H1 (cell line): Measurements from ENCODE around the gene ADCY7. TPM values are rescaled to one million over a fixed set of nuclear protein-coding genes. Genes with fewer than 3 reads are reported as not detected.

Experiments used
- CTCF ChIA-PET: fragments of 300-600 bp; sonication (Branson Sonifier 250); formaldehyde crosslinking; loops from one replicate; lab custom pipeline; 2021; ENCODE audit not compliant: partially characterized antibody; lab: Charles Lee
- POLR2A ChIA-PET: fragments of 300-600 bp; sonication (Branson Sonifier 250); formaldehyde crosslinking; loops from one replicate; lab custom pipeline; 2021; ENCODE audit warnings: inconsistent platforms; ENCODE audit not compliant: partially characterized antibody; lab: Charles Lee
- DNase-seq, 2 experiments: peaks; one replicate each; pipeline versions ENCODE4 v3.0.0 to v3.0.0-alpha.2; 2010 to 2022; ENCODE audit warnings: low spot score in 2 of 2, low read depth in 1 of 2, mixed read lengths in 1 of 2
- FAIRE-seq: peaks from 2 replicates; lab custom pipeline; 2011; peaks lifted over from hg19 to GRCh38; lab: Jason Lieb, UNC
- H2AFZ ChIP-seq: 2 replicates; pipeline ENCODE4 v1.8.1; 2012; ENCODE audit warnings: low read length, inconsistent platforms
- H2AK5ac ChIP-seq: 2 replicates; pipeline ENCODE4 v1.6.1; 2013; ENCODE audit warnings: low read depth, low read length
- H2BK120ac ChIP-seq: replicated peaks from 2 replicates; pipeline ENCODE3; 2013; ENCODE audit warnings: low read depth, low read length, inconsistent platforms
- H2BK12ac ChIP-seq: 2 replicates; pipeline ENCODE4 v1.6.1; 2013; ENCODE audit warnings: low read depth, low read length
- H2BK15ac ChIP-seq: 2 replicates; pipeline ENCODE4 v1.6.1; 2013; ENCODE audit warnings: low read length
- H2BK20ac ChIP-seq: 2 replicates; pipeline ENCODE4 v1.6.1; 2013; ENCODE audit warnings: low read length
- H2BK5ac ChIP-seq: 2 replicates; pipeline ENCODE4 v1.6.1; 2013; ENCODE audit warnings: low read depth, low read length
- H3K14ac ChIP-seq: 2 replicates; pipeline ENCODE4 v1.6.1; 2013; ENCODE audit warnings: inconsistent platforms; ENCODE audit not compliant: insufficient read length
- H3K18ac ChIP-seq: 2 replicates; pipeline ENCODE4 v1.6.1; 2013; ENCODE audit warnings: low read length; ENCODE audit errors: extremely low read depth
- H3K23ac ChIP-seq: 2 replicates; pipeline ENCODE4 v1.6.1; 2013; ENCODE audit warnings: inconsistent platforms; ENCODE audit not compliant: insufficient read length
- H3K23me2 ChIP-seq: 2 replicates; pipeline ENCODE4 v1.6.1; 2013; ENCODE audit warnings: low read depth, low read length
- H3K27ac ChIP-seq: 2 replicates; pipeline ENCODE4 v1.6.1; 2011; ENCODE audit warnings: low read depth, low read length, inconsistent platforms
- H3K27me3 ChIP-seq, 4 experiments: replicated peaks in 1 of 4; 1 replicate in 1 of 4; 2 replicates in 3 of 4; pipeline versions ENCODE4 v1.6.1 to v1.8.1; 2011 to 2013; ENCODE audit warnings: low read length in 3 of 4, mild to moderate bottlenecking in 3 of 4, inconsistent platforms in 2 of 4, mixed read lengths in 2 of 4, moderate library complexity in 1 of 4; ENCODE audit not compliant: control insufficient read depth in 3 of 4, insufficient read depth in 3 of 4; ENCODE audit errors: extremely low read depth in 1 of 4
- H3K36me3 ChIP-seq, 4 experiments: 2 replicates each; pipeline versions ENCODE4 v1.6.1 to v1.8.1; 2011 to 2013; ENCODE audit warnings: mild to moderate bottlenecking in 4 of 4, low read length in 3 of 4, moderate library complexity in 2 of 4, control low read depth in 1 of 4, inconsistent platforms in 1 of 4; ENCODE audit not compliant: insufficient read depth in 4 of 4, control insufficient read depth in 2 of 4
- H3K4ac ChIP-seq: replicated peaks from 2 replicates; pipeline ENCODE3; 2013; ENCODE audit warnings: low read length, low read depth, mixed read lengths, inconsistent platforms; ENCODE audit not compliant: insufficient read length
- H3K4me1 ChIP-seq, 4 experiments: replicated peaks in 1 of 4; 1 replicate in 1 of 4; 2 replicates in 3 of 4; pipeline versions ENCODE4 v1.6.1 to v1.8.1; 2011 to 2013; ENCODE audit warnings: low read length in 3 of 4, inconsistent platforms in 2 of 4, mixed read lengths in 1 of 4; ENCODE audit not compliant: insufficient read depth in 4 of 4, control insufficient read depth in 3 of 4
- H3K4me2 ChIP-seq, 2 experiments: 2 replicates each; pipeline versions ENCODE4 v1.6.1 to v1.8.1; 2011 to 2013; ENCODE audit warnings: low read depth in 2 of 2, low read length in 2 of 2, control low read depth in 1 of 2, inconsistent platforms in 1 of 2, mild to moderate bottlenecking in 1 of 2; ENCODE audit not compliant: insufficient read depth in 1 of 2
- H3K4me3 ChIP-seq, 4 experiments: fragments of 200-600, 300-600 bp in 1 of 4; sonication (generic), shearing (Covaris generic), sonication (Bioruptor Twin) in 1 of 4; 2 replicates each; pipeline versions ENCODE4 v1.5.1 to v1.8.1; 2011 to 2016; ENCODE audit warnings: low read length in 4 of 4, low read depth in 3 of 4, control low read depth in 2 of 4, inconsistent platforms in 2 of 4, mild to moderate bottlenecking in 2 of 4, mixed read lengths in 1 of 4, moderate library complexity in 1 of 4; ENCODE audit not compliant: insufficient read depth in 2 of 4; ENCODE audit errors: extremely low read depth in 1 of 4
- H3K56ac ChIP-seq: replicated peaks from 2 replicates; pipeline ENCODE3; 2013; ENCODE audit warnings: low read depth, mild to moderate bottlenecking, mixed read lengths, low read length, inconsistent platforms; ENCODE audit not compliant: insufficient read length
- H3K79me1 ChIP-seq: 2 replicates; pipeline ENCODE4 v1.6.1; 2013; ENCODE audit warnings: low read depth, low read length, control low read depth
- H3K79me2 ChIP-seq, 2 experiments: 2 replicates each; pipeline versions ENCODE4 v1.6.1 to v1.8.1; 2012 to 2013; ENCODE audit warnings: low read length in 2 of 2, mild to moderate bottlenecking in 2 of 2, inconsistent platforms in 1 of 2; ENCODE audit not compliant: insufficient read depth in 2 of 2, control insufficient read depth in 1 of 2
- H3K9ac ChIP-seq, 4 experiments: replicated peaks in 1 of 4; 1 replicate in 1 of 4; 2 replicates in 3 of 4; pipeline versions ENCODE4 v1.6.1 to v1.8.1; 2011 to 2013; ENCODE audit warnings: low read depth in 3 of 4, low read length in 3 of 4, control low read depth in 2 of 4, mild to moderate bottlenecking in 2 of 4, moderate library complexity in 2 of 4, inconsistent platforms in 1 of 4; ENCODE audit errors: extremely low read depth in 1 of 4
- H3K9me3 ChIP-seq, 2 experiments: 2 replicates each; pipeline versions ENCODE4 v1.6.1 to v1.8.1; 2012 to 2013; ENCODE audit warnings: mild to moderate bottlenecking in 2 of 2, moderate library complexity in 2 of 2, control low read depth in 1 of 2, inconsistent platforms in 1 of 2, low read depth in 1 of 2, low read length in 1 of 2, mixed read lengths in 1 of 2; ENCODE audit not compliant: insufficient read depth in 2 of 2
- H4K20me1 ChIP-seq, 2 experiments: replicated peaks in 1 of 2; 2 replicates each; pipeline versions ENCODE3 to v1.8.1; 2011 to 2013; ENCODE audit warnings: inconsistent platforms in 2 of 2, low read length in 2 of 2, mild to moderate bottlenecking in 1 of 2; ENCODE audit not compliant: insufficient read depth in 2 of 2, control insufficient read depth in 1 of 2
- H4K5ac ChIP-seq: 2 replicates; pipeline ENCODE4 v1.6.1; 2013; ENCODE audit warnings: low read length, low read depth, mixed read lengths, inconsistent platforms; ENCODE audit not compliant: insufficient read length
- H4K8ac ChIP-seq: 2 replicates; pipeline ENCODE4 v1.8.0; 2013; ENCODE audit warnings: mild to moderate bottlenecking, moderate library complexity, low read length, inconsistent platforms; ENCODE audit not compliant: insufficient read depth; ENCODE audit errors: extremely low read depth
- H4K91ac ChIP-seq: replicated peaks from 2 replicates; pipeline ENCODE3; 2013; ENCODE audit warnings: low read length, mixed read lengths, inconsistent platforms; ENCODE audit not compliant: insufficient read length
- ASH2L ChIP-seq: fragments of 200-600, 300-600 bp; sonication (generic); IDR thresholded peaks from one replicate; pipeline ENCODE4 v1.7.1; 2017; ENCODE audit warnings: low read length
- GABPA ChIP-seq: IDR thresholded peaks from 2 replicates; pipeline ENCODE4 v1.6.1; 2011; ENCODE audit warnings: mild to moderate bottlenecking, low read length, moderate library complexity, borderline replicate concordance; ENCODE audit not compliant: insufficient read depth
- JUN ChIP-seq: IDR thresholded peaks from 2 replicates; pipeline ENCODE4 v1.6.1; 2011; ENCODE audit warnings: low read depth, mild to moderate bottlenecking, improper control_type of control experiment, low read length
- KDM4A ChIP-seq: IDR thresholded peaks from one replicate; pipeline ENCODE4 v1.7.1; 2012; ENCODE audit warnings: low read depth, mild to moderate bottlenecking, moderate library complexity, low read length, inconsistent platforms; ENCODE audit not compliant: severe bottlenecking
- NANOG ChIP-seq: IDR thresholded peaks from 2 replicates; pipeline ENCODE4 v1.6.1; 2011; ENCODE audit warnings: low read length, low read depth, mild to moderate bottlenecking, inconsistent platforms; ENCODE audit not compliant: insufficient read depth, poor library complexity, severe bottlenecking
- NRF1 ChIP-seq: IDR thresholded peaks from 2 replicates; pipeline ENCODE4 v1.6.1; 2011; ENCODE audit warnings: mild to moderate bottlenecking, low read depth, low read length, improper control_type of control experiment
- RBBP5 ChIP-seq: IDR thresholded peaks from 2 replicates; pipeline ENCODE4 v1.7.1; 2012; ENCODE audit warnings: low read depth, mild to moderate bottlenecking, inconsistent platforms, low read length, moderate library complexity, borderline replicate concordance
- SAP30 ChIP-seq: fragments of 300-600 bp; sonication (generic); IDR thresholded peaks from 2 replicates; pipeline ENCODE4 v1.7.1; 2012; ENCODE audit warnings: low read length, moderate library complexity, mild to moderate bottlenecking, inconsistent platforms; ENCODE audit not compliant: insufficient read depth, insufficient replicate concordance
- SP1 ChIP-seq: IDR thresholded peaks from 2 replicates; pipeline ENCODE4 v1.6.1; 2011; ENCODE audit warnings: low read depth, low read length
- SRF ChIP-seq: IDR thresholded peaks from 2 replicates; pipeline ENCODE4 v1.6.1; 2011; ENCODE audit warnings: mild to moderate bottlenecking, low read depth, low read length, moderate library complexity
- SUZ12 ChIP-seq: fragments of 200-600 bp; sonication (generic); IDR thresholded peaks from 2 replicates; pipeline ENCODE4 v1.6.1; 2012; ENCODE audit warnings: mild to moderate bottlenecking, inconsistent platforms, low read length, moderate library complexity, mixed read lengths
- WGBS, 2 experiments: shearing (Covaris generic) in 1 of 2; methylation state at CpG; one replicate each; pipeline versions ENCODE4 v1.1.6 to v1.1.7; 2013 to 2015; ENCODE audit warnings: low lambda C conversion rate in 2 of 2, mixed read lengths in 2 of 2, inconsistent platforms in 1 of 2, low coverage in 1 of 2, missing lambda C conversion rate in 1 of 2; ENCODE audit not compliant: insufficient replicate concordance in 2 of 2, insufficient coverage in 1 of 2, insufficient read length in 1 of 2; ENCODE audit errors: extremely low coverage in 1 of 2, missing lambda C conversion rate in 1 of 2; 5-methylcytosine and 5-hydroxymethylcytosine counted together
- polyA plus RNA-seq, 7 experiments: library from polyadenylated mRNA; depleted of rRNA in 3 of 7; stranded (reverse) in 5 of 7; unstranded in 2 of 7; fragments of >200 nt in 5 of 7; fragments of 200-250 nt in 2 of 7; gene quantifications; 1 replicate in 5 of 7; 2 replicates in 1 of 7; 4 replicates in 1 of 7; pipeline versions ENCODE4 v1.2.1 to v1.2.3, GENCODE V29; 2011 to 2013; ENCODE audit warnings: missing spikeins in 2 of 7, mixed read lengths in 2 of 7
- total RNA-seq: library from RNA; stranded (reverse); fragmentation: NEBNext Ultra II Directional; extraction: Animal tissue kit (Norgen Biotek cat#: 25700); gene quantifications from 2 replicates; pipeline ENCODE4 v1.2.1, GENCODE V29; 2021

ADCY7 gene
- total and polyA plus RNA-seq, 2 of the 8 experiments (the other 6 are each of a cell fraction or from before 2014, with no cell fraction given) = 2.4 to 5.1 TPM

DNA sequence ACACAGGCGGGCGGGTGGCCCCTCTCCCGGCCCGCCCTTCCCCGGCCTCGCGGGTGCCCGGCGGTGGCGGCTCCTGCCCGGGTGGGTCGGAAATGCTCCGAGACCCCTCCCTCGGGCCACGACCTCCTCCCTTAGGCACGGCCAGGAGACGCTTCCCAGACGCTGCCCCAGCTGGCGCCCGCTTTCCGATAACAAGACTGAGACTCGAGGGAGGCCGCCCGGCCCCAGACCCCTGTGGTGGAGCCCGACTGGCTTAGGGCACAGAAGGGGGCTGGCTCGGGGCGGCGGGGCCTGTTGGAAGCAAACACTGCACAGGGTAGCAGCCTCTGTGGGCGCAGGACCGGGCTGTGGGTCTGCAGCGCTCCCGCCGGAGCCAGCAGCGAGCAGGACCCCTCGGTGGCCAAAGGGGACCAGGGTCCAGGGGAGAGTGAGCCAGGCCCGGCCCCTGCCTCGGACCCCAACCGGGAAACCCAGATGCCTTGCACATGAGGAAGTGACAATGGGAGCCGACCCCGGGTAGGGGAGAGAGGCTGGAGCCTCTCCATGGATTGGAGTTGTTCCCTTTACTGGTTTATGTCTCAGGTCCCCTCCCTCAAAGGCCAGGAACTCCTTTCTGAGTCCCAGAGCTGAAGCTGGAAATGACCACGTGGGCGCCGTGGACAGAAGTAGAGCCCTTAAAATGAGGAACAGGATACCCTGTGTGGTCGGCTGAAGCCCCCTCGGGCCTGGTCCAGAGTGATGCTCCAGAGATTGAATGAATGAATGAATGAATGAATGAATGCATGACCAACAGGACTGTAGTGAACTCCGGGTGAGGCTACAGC lies 19.8 kb upstream of the ADCY7 start:
- DNase-seq (peak in 1 of 2 experiments; percentile 68), FAIRE-seq (no peak)
- peak overlapping the region; percentile 66; the same call in 1 of the 2 replicates for H4K8ac ChIP-seq
- peaks cover 0 to 22% (median 6%) of the 10 kb centered on the region in 4 experiments; a peak in 5 of 7 replicates for H3K4me1 ChIP-seq
- H3K23ac ChIP-seq = no peak overlapping the region
- H4K20me1 ChIP-seq = no peaks in the 10 kb centered on the region
- H2AK5ac ChIP-seq = no peak overlapping the region
- H4K91ac ChIP-seq = no peak overlapping the region
- peak overlapping the region; percentile 46; the same call in 1 of the 2 replicates for H2AFZ ChIP-seq
- H3K18ac ChIP-seq = peak overlapping the region; percentile 60
- H3K36me3 ChIP-seq = no peaks in the 10 kb centered on the region
- ChIA-PET POLR2A (interaction anchor here (1.0 to 1.5 kb wide), 3 partner anchors 8 to 59 kb away, joined by 3 to 4 read pairs (median 4); no protein-coding TSS in a partner anchor), CTCF (interaction anchor here (0.6 to 2.2 kb wide), 3 partner anchors 11 to 192 kb away, joined by 3 to 6 read pairs (median 5); no protein-coding TSS in a partner anchor)
- H3K27ac ChIP-seq = no peak overlapping the region
- H2BK15ac ChIP-seq = peak overlapping the region; percentile 29; the same call in 1 of the 2 replicates
- peak overlapping the region; percentile 43 to 72 (median 48) for H3K4me3 ChIP-seq
- no peak overlapping the region for H3K9ac ChIP-seq
- H3K14ac ChIP-seq = no peak overlapping the region
- 20% methylated on average over 35 of the region's 46 CpGs; no CpG with 5 or more reads in 1 of the 2 experiments for WGBS, 2 experiments
- peaks cover 5% of the 10 kb centered on the region; the same call in 1 of the 2 replicates for H3K23me2 ChIP-seq
- H3K79me2 ChIP-seq = no peaks in the 10 kb centered on the region
- no peak overlapping the region for H2BK20ac ChIP-seq
- H2BK120ac ChIP-seq = no peak overlapping the region
- no peak overlapping the region for H4K5ac ChIP-seq
- H3K9me3 ChIP-seq = no peaks in the 10 kb centered on the region
- no peak overlapping the region for H3K56ac ChIP-seq
- no peak overlapping the region for H3K4ac ChIP-seq
- peak overlapping the region; percentile 60 to 80 for H3K4me2 ChIP-seq
- H2BK12ac ChIP-seq = no peak overlapping the region
- H3K27me3 ChIP-seq = peaks cover 0 to 24% (median 14%) of the 10 kb centered on the region in 4 experiments; a peak in 6 of 7 replicates
- H2BK5ac ChIP-seq = no peak overlapping the region
- H3K79me1 ChIP-seq = no peaks in the 10 kb centered on the region
- TF ChIP-seq SRF (no peak), KDM4A (peak; percentile 60), GABPA (no peak), NRF1 (no peak), SP1 (no peak), ASH2L (peak; percentile 29), SAP30 (no peak), RBBP5 (peak; percentile 29; the same call in 1 of the 2 replicates), NANOG (no peak), JUN (no peak), SUZ12 (0 out of 2 replicates have a peak, but pooled peaks have one; percentile 22)
